Medulla oblongata (tissue), 1 donor: ENCODE results near the gene TBC1D9B.

Source experiments
- DNase-seq: peaks from one replicate; pipeline ENCODE4 v3.0.0-alpha.2; 2015; ENCODE audit errors: extremely low spot score

Gene TBC1D9B

DNA sequence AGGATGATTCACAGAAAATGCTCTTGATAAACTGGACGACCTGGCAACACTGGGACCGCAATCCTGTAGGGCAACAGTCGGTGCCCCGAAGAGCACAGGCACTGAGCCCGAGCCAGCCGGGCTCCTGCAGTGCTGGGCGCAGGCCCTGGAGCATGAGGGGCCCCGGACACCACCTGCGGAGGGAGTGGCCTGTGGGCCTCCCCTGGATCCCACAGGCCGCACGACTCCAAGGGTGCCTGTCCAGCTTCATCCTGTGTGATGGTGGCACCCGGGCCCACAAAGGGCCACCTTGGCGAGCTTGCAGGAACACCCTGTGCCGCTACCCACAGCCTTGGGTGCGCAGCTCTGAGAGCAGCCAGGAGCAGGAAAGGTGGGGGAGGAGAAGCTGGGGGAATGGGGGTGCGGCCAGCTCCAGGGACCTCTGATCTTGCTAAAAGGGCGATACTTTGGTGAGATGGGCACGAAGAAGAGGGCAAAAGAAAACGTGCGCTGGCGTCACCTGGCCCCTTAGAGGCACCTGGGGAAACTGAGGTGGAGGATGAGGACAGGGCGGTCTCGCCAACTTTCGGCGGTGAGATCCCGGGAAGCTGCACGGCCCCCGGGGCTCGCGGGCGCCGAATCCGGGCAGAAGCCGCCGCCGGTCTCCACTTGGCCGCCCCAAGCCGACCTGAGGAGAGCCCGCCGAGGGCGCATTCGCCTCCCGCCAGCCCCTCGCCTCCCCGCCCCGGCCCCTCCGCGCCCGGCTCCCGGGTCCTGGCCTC, 722 bp downstream of the TBC1D9B start:
- no peak for DNase-seq

DNA sequence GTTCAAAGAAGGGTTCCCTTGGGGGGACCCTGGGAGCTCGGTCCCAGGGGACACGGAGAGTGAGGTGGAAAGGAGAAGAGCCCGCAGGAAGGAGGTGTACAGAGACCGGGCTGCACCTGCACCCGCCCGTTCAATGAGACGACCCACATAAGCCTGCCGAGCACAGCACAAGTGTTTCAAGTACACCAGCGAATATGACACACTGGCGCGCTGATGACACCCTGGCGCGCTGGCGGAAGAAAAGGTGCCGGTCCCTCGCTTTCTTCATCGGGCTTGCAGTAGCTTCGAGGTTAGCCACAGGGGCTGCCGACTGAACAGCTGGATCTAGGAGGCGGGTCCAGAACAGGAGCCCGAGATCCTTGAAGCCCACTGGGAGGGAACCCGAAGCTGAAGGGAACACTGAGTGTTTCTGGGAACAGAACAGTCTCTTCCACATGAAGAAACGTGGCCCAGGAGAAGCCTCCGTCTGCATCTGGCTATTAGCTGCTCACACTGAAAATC, 1.4 kb downstream of the TBC1D9B start:
- no peak for DNase-seq

- no peak for DNase-seq
Measured at GRCh38 chr5:179905161-179905560, 2.5 kb downstream of the TBC1D9B start.

DNA sequence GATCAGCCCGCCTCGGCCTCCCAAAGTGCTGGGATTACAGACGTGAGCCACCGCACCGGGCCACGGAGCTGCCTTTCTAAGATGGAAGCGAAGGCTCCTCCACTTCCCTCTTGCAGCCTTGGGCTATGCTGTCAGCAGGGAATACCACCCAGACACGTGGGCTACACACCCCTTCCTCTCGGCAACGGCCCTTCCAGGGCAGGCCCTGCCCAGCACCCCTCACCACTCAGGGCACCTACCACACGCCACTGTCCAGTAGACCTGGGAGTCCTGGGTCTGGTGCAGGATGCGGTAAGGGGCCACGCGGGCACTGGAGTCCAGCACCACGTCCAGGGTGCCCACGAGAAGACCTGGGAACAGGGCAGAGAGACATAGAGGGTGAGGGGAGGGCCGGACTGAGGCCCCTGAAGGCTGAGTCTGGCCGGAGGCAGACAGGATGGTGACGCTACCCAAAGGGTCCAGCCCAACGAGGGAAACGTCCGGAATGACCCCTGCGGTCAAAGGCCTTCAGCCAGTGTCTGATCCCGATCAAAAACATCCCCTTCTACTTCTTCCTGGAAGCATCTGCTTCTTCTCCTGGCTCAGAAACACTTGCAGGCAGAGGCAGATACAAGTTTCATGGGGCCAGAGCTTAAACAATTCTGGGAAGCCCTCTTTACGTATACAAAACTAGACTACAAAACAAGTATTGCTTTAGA, 3.1 kb downstream of the TBC1D9B start:
- DNase-seq = no peak

- DNase-seq = no peak
Measured at GRCh38 chr5:179902763-179903158, 4.9 kb downstream of the TBC1D9B start.

- no peak for DNase-seq
Measured at GRCh38 chr5:179901915-179902762, 5.6 kb downstream of the TBC1D9B start.

DNA sequence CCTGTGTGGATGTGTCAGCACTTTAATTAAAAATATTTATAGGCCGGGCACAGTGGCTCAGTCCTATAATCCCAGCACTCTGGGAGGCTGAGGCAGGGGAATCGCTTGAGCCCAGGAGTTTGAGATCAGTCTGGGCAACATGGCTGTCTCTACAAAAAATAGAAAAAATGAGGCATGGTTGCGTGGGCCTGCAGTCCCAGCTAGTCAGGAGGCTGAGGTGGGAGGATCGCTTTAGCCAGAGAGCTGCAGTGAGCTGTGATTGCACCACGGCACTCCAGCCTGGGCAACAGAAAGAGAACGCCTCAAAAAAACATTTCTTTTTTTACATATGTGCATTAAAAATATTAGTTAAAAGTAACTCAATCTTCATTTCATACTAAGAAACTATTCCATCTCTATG, 6.2 kb downstream of the TBC1D9B start:
- no peak for DNase-seq

GRCh38 chr5:179900711-179901110, 7.0 kb downstream of the TBC1D9B start:
- DNase-seq = peak; percentile 65

GRCh38 chr5:179900206-179900605, 7.5 kb downstream of the TBC1D9B start:
- DNase-seq = no peak

GRCh38 chr5:179895861-179896260, 11.8 kb downstream of the TBC1D9B start:
- no peak for DNase-seq

- DNase-seq = no peak
Measured at GRCh38 chr5:179893958-179894895, 13.5 kb downstream of the TBC1D9B start.

- DNase-seq = no peak
Measured at GRCh38 chr5:179893076-179893957, 14.4 kb downstream of the TBC1D9B start.

GRCh38 chr5:179892255-179892654, 15.4 kb downstream of the TBC1D9B start:
- no peak for DNase-seq

- no peak for DNase-seq
Measured at GRCh38 chr5:179890751-179891682, 16.7 kb downstream of the TBC1D9B start.

DNA sequence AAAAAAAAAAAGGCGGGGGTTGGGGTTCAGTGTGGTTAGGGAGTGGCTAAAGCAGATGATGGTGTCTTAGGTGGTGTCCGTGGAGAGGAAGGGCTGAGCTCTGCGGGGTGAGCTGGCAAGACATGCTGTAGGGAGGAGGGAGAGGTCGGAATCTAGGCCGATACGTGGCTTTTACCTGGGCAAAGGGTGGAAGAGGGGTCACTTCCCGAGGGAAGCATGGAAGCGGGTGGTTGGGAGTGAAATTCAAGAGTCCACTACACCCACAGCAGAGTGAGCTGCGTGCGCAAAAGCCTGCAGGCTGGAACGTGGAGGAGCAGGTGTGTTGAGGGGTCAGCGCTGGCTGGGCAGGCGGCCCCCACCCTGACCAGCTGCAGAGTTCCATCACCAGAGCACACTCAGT, 17.8 kb downstream of the TBC1D9B start:
- no peak for DNase-seq

DNA sequence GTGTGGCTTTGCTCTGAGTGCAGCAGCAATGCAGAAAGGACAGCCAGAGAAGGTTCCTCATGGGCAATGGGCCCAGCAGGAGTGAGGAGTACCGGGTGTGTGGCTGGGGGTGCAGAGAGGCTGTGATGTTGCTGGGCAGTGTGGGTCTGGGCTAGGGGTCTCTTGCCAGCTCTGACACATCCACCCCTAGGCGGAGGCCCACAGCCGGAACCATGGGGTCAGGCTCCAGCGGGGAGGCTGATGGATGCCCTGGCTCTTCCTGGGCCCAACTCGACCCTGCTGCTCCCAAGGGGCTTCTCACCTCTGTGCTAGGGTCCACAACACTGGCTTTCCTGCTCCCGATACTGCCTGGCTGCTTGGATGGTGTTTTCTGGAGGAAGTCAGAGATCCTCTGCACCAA, 19.9 kb downstream of the TBC1D9B start:
- no peak for DNase-seq

GRCh38 chr5:179887095-179887494, 20.6 kb downstream of the TBC1D9B start:
- DNase-seq = no peak

DNA sequence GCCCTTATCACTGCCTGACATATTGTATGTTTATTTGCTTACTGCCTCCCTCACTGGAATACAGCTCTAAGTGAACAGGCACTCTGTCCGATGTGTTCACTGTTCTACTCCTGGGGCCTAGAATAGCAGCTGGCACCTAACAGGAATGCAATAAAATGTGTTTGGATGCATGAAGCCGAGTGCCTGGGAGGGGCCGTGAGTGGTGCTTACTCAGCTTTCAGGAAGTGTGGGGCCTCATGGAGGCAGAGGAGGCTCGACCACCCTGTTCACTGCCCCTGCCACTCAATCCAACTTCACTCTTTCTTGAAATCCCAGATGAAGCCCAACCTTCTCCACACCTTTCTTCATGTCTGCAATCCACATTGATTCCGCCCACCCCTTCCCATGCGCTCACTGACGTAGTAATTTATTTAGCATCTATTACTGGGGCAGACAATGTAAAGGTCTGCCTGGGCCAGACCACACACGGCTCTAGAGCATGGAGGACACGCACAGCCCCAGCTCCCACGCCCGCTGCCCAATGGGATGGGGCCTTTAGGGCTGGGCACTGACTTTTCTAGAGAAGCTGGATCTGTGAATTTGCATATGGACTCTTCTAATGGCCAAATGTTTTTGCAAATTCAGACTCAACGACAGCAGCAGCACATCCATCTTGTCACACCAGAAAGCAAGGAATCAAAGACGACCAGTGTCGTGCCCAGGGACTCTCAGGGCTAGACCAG, 21.3 kb downstream of the TBC1D9B start:
- no peak for DNase-seq
